GM12801 (cell line): ENCODE data around the gene RAD21L1.

Experiments used
- CTCF ChIP-seq: IDR thresholded peaks from one replicate; pipeline ENCODE4 v1.5.1; 2011; ENCODE audit warnings: control low read depth; ENCODE audit not compliant: insufficient read length; ENCODE audit errors: extremely low read depth

Gene RAD21L1

GRCh38 chr20:1241456-1241855 lies 15.6 kb downstream of the RAD21L1 start:
- no peak for TF ChIP-seq CTCF

GRCh38 chr20:1242099-1242498 lies 16.3 kb downstream of the RAD21L1 start:
- TF ChIP-seq CTCF = no peak

- TF ChIP-seq CTCF = no peak
Measured at GRCh38 chr20:1242530-1242929, 16.7 kb downstream of the RAD21L1 start.

- TF ChIP-seq CTCF = no peak
Measured at GRCh38 chr20:1245578-1245977, 19.7 kb downstream of the RAD21L1 start.

GRCh38 chr20:1247689-1248088 lies 21.8 kb downstream of the RAD21L1 start:
- TF ChIP-seq CTCF = no peak

GRCh38 chr20:1252416-1252815 lies 26.6 kb downstream of the RAD21L1 start:
- TF ChIP-seq CTCF = no peak

GRCh38 chr20:1254254-1254653 lies 28.4 kb downstream of the RAD21L1 start:
- no peak for TF ChIP-seq CTCF

GRCh38 chr20:1255675-1256074 lies 29.8 kb downstream of the RAD21L1 start:
- TF ChIP-seq CTCF = no peak
